Effector memory CD4-positive, alpha-beta T cell (primary cell): ENCODE measurements around the gene BORCS6.

Experiments
- DNase-seq, 3 donors: peaks; one replicate each; pipeline ENCODE4 v3.0.0-alpha.2; 2020
- H3K27ac ChIP-seq: 2 replicates; pipeline ENCODE4 v1.7.0; 2013; ENCODE audit warnings: mild to moderate bottlenecking, low read length, moderate library complexity; ENCODE audit not compliant: insufficient read depth, poor library complexity, severe bottlenecking
- H3K27me3 ChIP-seq: replicated peaks from 2 replicates; pipeline ENCODE4 v1.7.0; 2013; ENCODE audit warnings: mild to moderate bottlenecking, low read length; ENCODE audit not compliant: insufficient read depth, control insufficient read depth, poor library complexity, severe bottlenecking
- H3K36me3 ChIP-seq: 2 replicates; pipeline ENCODE4 v1.7.0; 2013; ENCODE audit warnings: mild to moderate bottlenecking, low read length, moderate library complexity; ENCODE audit not compliant: control insufficient read depth, insufficient read depth
- H3K4me1 ChIP-seq: 2 replicates; pipeline ENCODE4 v1.7.0; 2013; ENCODE audit warnings: low read length, mild to moderate bottlenecking; ENCODE audit not compliant: control insufficient read depth, insufficient read depth, poor library complexity, severe bottlenecking
- H3K4me3 ChIP-seq: 2 replicates; pipeline ENCODE4 v1.7.0; 2013; ENCODE audit warnings: low read length, low read depth, mild to moderate bottlenecking; ENCODE audit not compliant: insufficient read depth, poor library complexity, severe bottlenecking
- H3K9me3 ChIP-seq: 2 replicates; pipeline ENCODE4 v1.7.0; 2013; ENCODE audit warnings: mild to moderate bottlenecking, low read length, moderate library complexity; ENCODE audit not compliant: control insufficient read depth

BORCS6 gene

GRCh38 chr17:8154608-8155155, 35.3 kb downstream of the BORCS6 start:
- no peak for DNase-seq
- Histone ChIP-seq H3K27ac (peak overlapping the region; percentile 100), H3K27me3 (no peaks in the 10 kb centered on the region), H3K4me1 (peaks cover 62% of the 10 kb centered on the region), H3K36me3 (peaks cover 23% of the 10 kb centered on the region), H3K4me3 (peak overlapping the region; percentile 94), H3K9me3 (no peaks in the 10 kb centered on the region)

GRCh38 chr17:8153957-8154607, 35.9 kb downstream of the BORCS6 start:
- H3K27ac ChIP-seq = peak overlapping the region; percentile 100
- H3K4me1 ChIP-seq = peaks cover 62% of the 10 kb centered on the region
- peaks cover 23% of the 10 kb centered on the region for H3K36me3 ChIP-seq
- peak; percentile 92 to 93 (median 93) for DNase-seq
- peak overlapping the region; percentile 94 for H3K4me3 ChIP-seq
- no peaks in the 10 kb centered on the region for H3K27me3 ChIP-seq
- no peaks in the 10 kb centered on the region for H3K9me3 ChIP-seq

GRCh38 chr17:8153525-8153956, 36.4 kb downstream of the BORCS6 start:
- no peaks in the 10 kb centered on the region for H3K9me3 ChIP-seq
- H3K4me3 ChIP-seq = peak overlapping the region; percentile 94
- H3K27ac ChIP-seq = peak overlapping the region; percentile 100
- no peaks in the 10 kb centered on the region for H3K27me3 ChIP-seq
- peaks cover 26% of the 10 kb centered on the region for H3K36me3 ChIP-seq
- peaks cover 62% of the 10 kb centered on the region for H3K4me1 ChIP-seq
- peak in 1 of 3 donors; percentile 35 for DNase-seq

- Histone ChIP-seq H3K4me1 (peaks cover 62% of the 10 kb centered on the region), H3K9me3 (no peaks in the 10 kb centered on the region), H3K27me3 (no peaks in the 10 kb centered on the region), H3K4me3 (peak overlapping the region; percentile 54), H3K36me3 (peaks cover 26% of the 10 kb centered on the region), H3K27ac (peak overlapping the region; percentile 100)
- no peak for DNase-seq
Measured at GRCh38 chr17:8153031-8153451, 36.9 kb downstream of the BORCS6 start.

- peaks cover 62% of the 10 kb centered on the region for H3K4me1 ChIP-seq
- peak; percentile 82 to 86 (median 85) for DNase-seq
- H3K27ac ChIP-seq = peak within 1 kb of the TSS; percentile 100
- peaks cover 34% of the 10 kb centered on the region for H3K36me3 ChIP-seq
- H3K4me3 ChIP-seq = peak within 1 kb of the TSS; percentile 54
- no peaks in the 10 kb centered on the region for H3K27me3 ChIP-seq
- H3K9me3 ChIP-seq = no peaks in the 10 kb centered on the region
Measured at GRCh38 chr17:8152112-8152775, 37.7 kb downstream of the BORCS6 start, which contains the start of gene PER1. PER1 (minus strand) TSS chr17:8152404; CDS start chr17:8150706, 1,698 bp downstream.

- DNase-seq = peak in 1 of 3 donors; percentile 42
- H3K4me3 ChIP-seq = peak overlapping the region; percentile 54
- no peaks in the 10 kb centered on the region for H3K9me3 ChIP-seq
- peaks cover 39% of the 10 kb centered on the region for H3K36me3 ChIP-seq
- H3K27me3 ChIP-seq = no peaks in the 10 kb centered on the region
- peak overlapping the region; percentile 100 for H3K27ac ChIP-seq
- peaks cover 56% of the 10 kb centered on the region for H3K4me1 ChIP-seq
Measured at GRCh38 chr17:8151641-8152111, 38.3 kb downstream of the BORCS6 start.

- H3K4me3 ChIP-seq = peak overlapping the region; percentile 54
- H3K9me3 ChIP-seq = no peaks in the 10 kb centered on the region
- H3K4me1 ChIP-seq = peaks cover 55% of the 10 kb centered on the region
Measured at GRCh38 chr17:8151120-8151640, 38.8 kb downstream of the BORCS6 start.

GRCh38 chr17:8150194-8151119, 39.5 kb downstream of the BORCS6 start:
- DNase-seq = no peak
- Histone ChIP-seq H3K27ac (peak overlapping the region; percentile 100), H3K4me1 (peaks cover 52% of the 10 kb centered on the region), H3K4me3 (peak overlapping the region; percentile 54), H3K36me3 (peaks cover 52% of the 10 kb centered on the region), H3K9me3 (no peaks in the 10 kb centered on the region), H3K27me3 (no peaks in the 10 kb centered on the region)

More at GRCh38 chr17:8151120-8151640, 38.8 kb downstream of the BORCS6 start:
- H3K27ac ChIP-seq = peak overlapping the region; percentile 100
- DNase-seq = peak; percentile 85 to 87 (median 87)
- no peaks in the 10 kb centered on the region for H3K27me3 ChIP-seq
- peaks cover 44% of the 10 kb centered on the region for H3K36me3 ChIP-seq
